ENCODE measurements around the gene NACC2. TPM values are rescaled to one million over a fixed set of nuclear protein-coding genes. Genes with fewer than 3 reads are reported as not detected.

The NACC2 gene
- total and polyA plus RNA-seq, 10 of the 15 experiments (the other 5 are each of a cell fraction or from before 2014, with no cell fraction given) = 0.66 to 14.7 (median 3.5) TPM

DNA sequence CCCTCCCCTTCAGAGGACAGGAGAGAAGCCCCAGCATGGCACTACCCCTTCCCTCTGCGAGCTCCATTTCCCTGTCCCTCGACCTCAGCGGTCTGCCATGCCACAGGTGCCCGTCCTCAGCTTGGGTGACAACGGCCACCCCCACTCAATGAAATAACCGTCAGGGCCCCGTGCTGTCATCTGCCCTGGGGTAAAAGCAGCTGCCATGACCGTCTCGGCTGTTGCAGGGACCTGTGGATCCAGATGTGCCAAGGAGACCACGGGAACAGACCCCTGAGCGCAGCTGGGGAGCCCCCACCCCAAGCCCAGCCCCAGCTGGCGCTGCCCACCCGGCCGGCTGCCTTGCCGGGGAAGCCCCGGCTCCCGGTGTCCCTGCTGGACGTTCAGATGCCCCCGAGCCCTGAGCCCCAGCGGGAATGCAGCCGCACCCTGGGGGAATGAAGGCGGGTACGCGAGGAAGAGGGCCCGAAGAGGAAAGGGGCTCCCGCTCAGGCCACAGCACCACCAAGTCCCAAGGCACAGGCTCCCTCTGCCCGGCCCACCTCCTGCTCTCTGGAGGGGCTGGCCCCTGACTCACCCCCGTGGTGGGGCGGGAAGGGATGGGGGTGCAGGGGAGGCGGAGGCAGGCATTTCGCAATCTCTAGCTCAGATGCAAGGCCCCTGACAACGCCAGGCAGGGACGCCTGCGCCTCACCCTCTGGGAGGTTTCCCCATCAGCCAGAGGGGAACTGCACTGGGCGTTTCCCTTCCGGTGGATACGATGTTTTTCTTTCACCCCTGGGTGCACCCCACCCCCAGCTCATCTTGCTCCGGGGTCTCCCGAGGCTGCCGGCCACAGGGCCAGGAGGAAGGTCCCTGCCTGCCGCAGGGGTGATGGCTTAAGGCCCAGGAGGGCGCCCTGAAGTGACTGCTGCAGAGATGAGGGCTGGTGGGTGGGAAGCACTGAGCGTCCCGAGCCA, 49.2 kb downstream of the NACC2 start:
- DNase-seq (ENCODE audit: low read depth, low spot score) (no peak), ATAC-seq (no peak), FAIRE-seq (no peak)
- Histone ChIP-seq H3K9me3 (replicated peaks; ENCODE audit: control insufficient read depth, insufficient read depth, low read length) (no peaks in the 10 kb centered on the region), H3K4me3 (no peak overlapping the region), H3K79me2 (ENCODE audit: control insufficient read depth, insufficient read depth, low read length) (no peaks in the 10 kb centered on the region), H3K4me1 (ENCODE audit: control insufficient read depth, insufficient read depth, low read length) (no peaks in the 10 kb centered on the region), H3K36me3 (ENCODE audit: control insufficient read depth in 2 of 2, insufficient read depth in 2 of 2, low read length in 1 of 2) (peaks cover 0 to 4% of the 10 kb centered on the region in 2 experiments; a peak in 2 of 4 replicates), H3K4me2 (ENCODE audit: control insufficient read depth, insufficient read depth) (no peak overlapping the region), H3K27ac (ENCODE audit: control insufficient read depth, insufficient read depth) (no peak overlapping the region), H4K20me1 (ENCODE audit: control insufficient read depth, insufficient read depth) (no peaks in the 10 kb centered on the region; the same call in 1 of the 2 replicates), H3K27me3 (replicated peaks in 1 of 2; ENCODE audit: control insufficient read depth in 2 of 2, insufficient read depth in 2 of 2, low read length in 1 of 2) (no peaks in the 10 kb centered on the region), H3K9ac (ENCODE audit: control insufficient read depth, insufficient read depth, low read length) (no peak overlapping the region), H2AFZ (ENCODE audit: control insufficient read depth, low read depth, low read length) (no peak overlapping the region)
- TF ChIP-seq DPF2 (IDR thresholded peaks at IDR 0.05) (no peak), E2F4 (IDR thresholded peaks at IDR 0.05; ENCODE audit: low read depth, low read length) (no peak), KLF5 (IDR thresholded peaks at IDR 0.05; ENCODE audit: partially characterized antibody) (no peak), NR2C1 (IDR thresholded peaks at IDR 0.05) (no peak), MEF2B (IDR thresholded peaks at IDR 0.05; ENCODE audit: partially characterized antibody, poor library complexity, severe bottlenecking) (no peak), WRNIP1 (IDR thresholded peaks at IDR 0.05; ENCODE audit: borderline replicate concordance, low read depth, low read length) (no peak), SREBF1 (IDR thresholded peaks at IDR 0.05; ENCODE audit: low read length) (no peak), FOS (IDR thresholded peaks at IDR 0.05; ENCODE audit: borderline replicate concordance, extremely low read depth, insufficient read length) (no peak)
- in situ Hi-C loops (cut with MboI) (no loop called here), intact Hi-C loops (cut with micrococcal nuclease; ENCODE audit: unreplicated experiment) (no loop called here)
- POLR2A ChIA-PET = no interaction called here
- BruUV-seq (replicated peaks) = no TSS peak
- RAD21 ChIA-PET (ENCODE audit: unreplicated experiment) = no interaction called here
- WGBS (ENCODE audit: insufficient coverage, insufficient replicate concordance, low lambda C conversion rate, missing lambda C conversion rate) = 55% methylated on average over 32 of the region's 44 CpGs
- SMC1A ChIA-PET (ENCODE audit: uncharacterized antibody, unreplicated experiment) = no interaction called here
- CTCF ChIA-PET = no interaction called here

All from GM12878 (cell line).